Posterior cingulate gyrus (tissue), 11 donors: Measurements from ENCODE around the gene ELK3.
A peak's percentile ranks its signal among the peaks of the same experiment; 100 is the strongest.

ENCODE experiments used
- DNase-seq, 10 donors: peaks; one replicate each; pipeline versions ENCODE4 v3.0.0 to v3.0.0-alpha.2; 2020 to 2021; ENCODE audit warnings: mixed read lengths in 3 of 10
- intact Hi-C: fragments of 100-400 bp; cut with DNase I; formaldehyde crosslinking; loops from one replicate; pipeline ENCODE4 v1.15.1; 2023

Gene ELK3

GRCh38 chr12:96228566-96229248 lies 34.5 kb downstream of the ELK3 start:
- no peak for DNase-seq
- intact Hi-C loops: no loop called here

GRCh38 chr12:96230646-96231045 lies 36.5 kb downstream of the ELK3 start:
- intact Hi-C loops: no loop called here
- DNase-seq: peak in 2 of 10 donors; percentile 44 to 63

GRCh38 chr12:96233168-96233567 lies 39.0 kb downstream of the ELK3 start:
- DNase-seq: peak in 2 of 10 donors; percentile 30 to 62
- intact Hi-C loops: no loop called here

- intact Hi-C loops: loop anchor here (2.0 kb wide), 1 partner anchor 167 kb away; the partner anchor contains the start of gene CDK17
- DNase-seq: peak; percentile 88 to 99 (median 94)
Observed at GRCh38 chr12:96233939-96234461, 39.8 kb downstream of the ELK3 start.

- intact Hi-C loops: loop anchor here (2.0 kb wide), 1 partner anchor 166 kb away; the partner anchor contains the start of gene CDK17
- DNase-seq: peak in 1 of 10 donors; percentile 79
Observed at GRCh38 chr12:96234591-96235483, 40.7 kb downstream of the ELK3 start.

- DNase-seq: no peak
- intact Hi-C loops: loop anchor here (2.0 kb wide), 1 partner anchor 165 kb away; the partner anchor contains the start of gene CDK17
Observed at GRCh38 chr12:96235484-96235826, 41.3 kb downstream of the ELK3 start.

- intact Hi-C loops: no loop called here
- DNase-seq: no peak
Observed at GRCh38 chr12:96236221-96236822, 42.1 kb downstream of the ELK3 start.

- intact Hi-C loops: no loop called here
- no peak for DNase-seq
Observed at GRCh38 chr12:96237035-96237434, 42.9 kb downstream of the ELK3 start.

- DNase-seq: peak in 1 of 10 donors; percentile 18
- intact Hi-C loops: no loop called here
Observed at GRCh38 chr12:96237465-96238077, 43.4 kb downstream of the ELK3 start.

- intact Hi-C loops: no loop called here
- no peak for DNase-seq
Observed at GRCh38 chr12:96238336-96239047, 44.3 kb downstream of the ELK3 start.

- peak in 1 of 10 donors; percentile 15 for DNase-seq
Observed at GRCh38 chr12:96239711-96240635, 45.8 kb downstream of the ELK3 start.

GRCh38 chr12:96240656-96241055 lies 46.5 kb downstream of the ELK3 start:
- DNase-seq: no peak
- intact Hi-C loops: no loop called here

More at GRCh38 chr12:96239711-96240635, 45.8 kb downstream of the ELK3 start:
- intact Hi-C loops: no loop called here

GRCh38 chr12:96241431-96241830 lies 47.3 kb downstream of the ELK3 start:
- intact Hi-C loops: no loop called here

GRCh38 chr12:96241846-96242256 lies 47.7 kb downstream of the ELK3 start:
- intact Hi-C loops: no loop called here
- peak in 1 of 10 donors; percentile 90 for DNase-seq

More at GRCh38 chr12:96241431-96241830, 47.3 kb downstream of the ELK3 start:
- DNase-seq: no peak

- intact Hi-C loops: no loop called here
- no peak for DNase-seq
Observed at GRCh38 chr12:96242597-96242996, 48.4 kb downstream of the ELK3 start.

GRCh38 chr12:96244826-96245225 lies 50.7 kb downstream of the ELK3 start:
- DNase-seq: no peak
- intact Hi-C loops: no loop called here

- no peak for DNase-seq
- intact Hi-C loops: no loop called here
Observed at GRCh38 chr12:96246926-96247505, 52.8 kb downstream of the ELK3 start.

- no peak for DNase-seq
- intact Hi-C loops: no loop called here
Observed at GRCh38 chr12:96247563-96247962, 53.4 kb downstream of the ELK3 start.
